ENCODE measurements around the gene PIP4K2C. TPM values are rescaled to one million over a fixed set of nuclear protein-coding genes. Genes with fewer than 3 reads are reported as not detected.

PIP4K2C gene
- total RNA-seq, 1 donor from 2014 or later = 28.6 TPM

DNA sequence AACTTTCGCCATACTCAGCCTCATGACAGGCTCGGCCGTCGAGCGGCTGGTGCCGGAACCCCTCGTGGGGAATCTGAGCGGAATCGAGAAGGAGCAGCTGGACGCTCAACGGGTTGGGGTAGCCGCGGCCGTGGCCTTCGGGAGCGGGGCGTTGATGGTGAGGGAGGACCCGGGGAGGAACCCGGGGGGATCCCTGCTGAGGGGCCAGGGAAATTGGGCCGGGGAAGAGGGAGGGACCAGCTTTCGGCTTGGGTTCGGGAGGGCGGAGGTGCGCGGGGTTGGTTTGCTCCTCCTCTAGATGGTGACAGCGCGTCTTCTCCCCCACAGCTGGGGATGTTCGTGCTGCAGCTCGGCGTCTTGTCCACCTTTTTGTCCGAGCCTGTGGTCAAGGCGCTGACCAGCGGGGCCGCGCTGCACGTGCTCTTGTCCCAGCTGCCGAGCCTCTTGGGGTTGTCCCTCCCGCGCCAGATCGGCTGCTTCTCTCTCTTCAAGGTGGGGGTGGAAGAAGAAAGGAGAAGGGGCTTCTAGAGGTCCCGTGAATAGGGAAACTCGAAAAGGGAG lies 30.0 kb downstream of the PIP4K2C start:
- Histone ChIP-seq H3K4me3 (peak overlapping the region; percentile 52), H3K27me3 (ENCODE audit: low read depth) (peaks cover 81% of the 10 kb centered on the region), H3K36me3 (no peaks in the 10 kb centered on the region), H3K9me3 (no peaks in the 10 kb centered on the region), H3K4me1 (peaks cover 23% of the 10 kb centered on the region), H3K27ac (no peak overlapping the region)
- DNase-seq (no peak), ATAC-seq (peak; percentile 3 to 17)
- intact Hi-C loops (cut with DNase I) = no loop called here
- TF ChIP-seq, protein P1, sequence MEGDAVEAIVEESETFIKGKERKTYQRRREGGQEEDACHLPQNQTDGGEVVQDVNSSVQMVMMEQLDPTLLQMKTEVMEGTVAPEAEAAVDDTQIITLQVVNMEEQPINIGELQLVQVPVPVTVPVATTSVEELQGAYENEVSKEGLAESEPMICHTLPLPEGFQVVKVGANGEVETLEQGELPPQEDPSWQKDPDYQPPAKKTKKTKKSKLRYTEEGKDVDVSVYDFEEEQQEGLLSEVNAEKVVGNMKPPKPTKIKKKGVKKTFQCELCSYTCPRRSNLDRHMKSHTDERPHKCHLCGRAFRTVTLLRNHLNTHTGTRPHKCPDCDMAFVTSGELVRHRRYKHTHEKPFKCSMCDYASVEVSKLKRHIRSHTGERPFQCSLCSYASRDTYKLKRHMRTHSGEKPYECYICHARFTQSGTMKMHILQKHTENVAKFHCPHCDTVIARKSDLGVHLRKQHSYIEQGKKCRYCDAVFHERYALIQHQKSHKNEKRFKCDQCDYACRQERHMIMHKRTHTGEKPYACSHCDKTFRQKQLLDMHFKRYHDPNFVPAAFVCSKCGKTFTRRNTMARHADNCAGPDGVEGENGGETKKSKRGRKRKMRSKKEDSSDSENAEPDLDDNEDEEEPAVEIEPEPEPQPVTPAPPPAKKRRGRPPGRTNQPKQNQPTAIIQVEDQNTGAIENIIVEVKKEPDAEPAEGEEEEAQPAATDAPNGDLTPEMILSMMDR (IDR thresholded peaks at IDR 0.05) = no peak

GRCh38 chr12:57621497-57622292 lies 30.7 kb downstream of the PIP4K2C start:
- TF ChIP-seq, protein P1 (IDR thresholded peaks at IDR 0.05) = peak; percentile 96
- Histone ChIP-seq H3K4me1 (peaks cover 23% of the 10 kb centered on the region), H3K27ac (no peak overlapping the region), H3K4me3 (peak overlapping the region; percentile 52), H3K27me3 (ENCODE audit: low read depth) (peaks cover 88% of the 10 kb centered on the region), H3K36me3 (no peaks in the 10 kb centered on the region), H3K9me3 (no peaks in the 10 kb centered on the region)
- ATAC-seq (peak; percentile 77 to 83), DNase-seq (peak; percentile 74)
- intact Hi-C loops (cut with DNase I) = no loop called here

GRCh38 chr12:57622293-57623245 lies 31.6 kb downstream of the PIP4K2C start:
- DNase-seq (no peak), ATAC-seq (no peak)
- peaks cover 27% of the 10 kb centered on the region for H3K4me1 ChIP-seq
- H3K27ac ChIP-seq = no peak overlapping the region
- no peak overlapping the region for H3K4me3 ChIP-seq
- intact Hi-C loops (cut with DNase I) = no loop called here
- TF ChIP-seq, protein P1 (IDR thresholded peaks at IDR 0.05) = no peak
- H3K27me3 ChIP-seq (ENCODE audit: low read depth) = peaks cover 97% of the 10 kb centered on the region
- H3K36me3 ChIP-seq = no peaks in the 10 kb centered on the region
- no peaks in the 10 kb centered on the region for H3K9me3 ChIP-seq

DNA sequence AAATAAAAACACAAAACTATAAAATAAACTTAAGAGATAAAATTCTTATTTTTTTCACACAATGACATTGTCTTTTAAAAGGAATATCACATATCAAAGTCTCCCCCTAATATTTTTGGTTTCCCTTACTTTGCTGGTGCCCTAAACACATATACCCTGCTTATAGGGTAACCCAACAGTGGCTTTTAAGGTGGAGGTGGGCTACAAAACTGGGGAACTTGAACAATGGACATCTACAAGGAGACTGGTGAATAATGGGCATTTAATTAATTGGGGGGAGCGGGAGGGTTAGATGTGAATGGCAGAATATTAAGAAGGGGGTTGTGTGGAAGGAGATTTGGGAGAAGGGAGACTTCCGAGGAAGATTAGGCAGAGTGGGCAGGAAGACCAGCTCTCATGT lies 32.4 kb downstream of the PIP4K2C start:
- peaks cover 100% of the 10 kb centered on the region for H3K27me3 ChIP-seq (ENCODE audit: low read depth)
- no peak overlapping the region for H3K4me3 ChIP-seq
- ATAC-seq (no peak), DNase-seq (no peak)
- no peaks in the 10 kb centered on the region for H3K9me3 ChIP-seq
- TF ChIP-seq, protein P1 (IDR thresholded peaks at IDR 0.05) = no peak
- H3K36me3 ChIP-seq = no peaks in the 10 kb centered on the region
- intact Hi-C loops (cut with DNase I) = no loop called here
- no peak overlapping the region for H3K27ac ChIP-seq
- peaks cover 35% of the 10 kb centered on the region for H3K4me1 ChIP-seq

- H3K27ac ChIP-seq = no peak overlapping the region
- TF ChIP-seq, protein P1 (IDR thresholded peaks at IDR 0.05) = no peak
- peaks cover 35% of the 10 kb centered on the region for H3K4me1 ChIP-seq
- no peak for DNase-seq
- H3K36me3 ChIP-seq = no peaks in the 10 kb centered on the region
- intact Hi-C loops (cut with DNase I) = no loop called here
- no peak for ATAC-seq
- H3K27me3 ChIP-seq (ENCODE audit: low read depth) = peaks cover 100% of the 10 kb centered on the region
- H3K4me3 ChIP-seq = no peak overlapping the region
- no peaks in the 10 kb centered on the region for H3K9me3 ChIP-seq
Measured at GRCh38 chr12:57623811-57624390, 32.9 kb downstream of the PIP4K2C start.

Data from lower lobe of right lung (tissue), 2 donors.